OCI-LY3 (cell line): ENCODE results near the gene CLPSL2.

Experiments
- CTCF ChIP-seq: fragments of 200-600, 300-600 bp; sonication (generic); IDR thresholded peaks from 2 replicates; pipeline ENCODE4 v1.5.1; 2014; ENCODE audit warnings: antibody characterized with exemption, low read length, low read depth
- EZH2phosphoT487 ChIP-seq: fragments of 200-600 bp; shearing (Covaris generic); IDR thresholded peaks from 2 replicates; pipeline ENCODE4 v1.6.1; 2018; ENCODE audit warnings: antibody characterized with exemption, mixed run types, low read depth

GRCh38 chr6:35798706-35799105 lies 22.3 kb downstream of the CLPSL2 start:
- TF ChIP-seq CTCF (no peak), EZH2phosphoT487 (no peak)
